Stimulated activated naive CD8-positive, alpha-beta T cell treated with anti-CD3 and anti-CD28 coated beads, Interleukin-15, Interleukin-2, amounts not matched to agents 100 U/mL and 50 U/mL, for 24 hours (primary cell): ENCODE data around the gene OVCA2.

Source experiments
- ATAC-seq: fragments of 150-1000 bp; cut with Tn5 transposase; one replicate; pipeline ENCODE4 v1.10.0; 2021
- DNase-seq: peaks from one replicate; pipeline ENCODE4 v3.0.0; 2021

Gene OVCA2

DNA sequence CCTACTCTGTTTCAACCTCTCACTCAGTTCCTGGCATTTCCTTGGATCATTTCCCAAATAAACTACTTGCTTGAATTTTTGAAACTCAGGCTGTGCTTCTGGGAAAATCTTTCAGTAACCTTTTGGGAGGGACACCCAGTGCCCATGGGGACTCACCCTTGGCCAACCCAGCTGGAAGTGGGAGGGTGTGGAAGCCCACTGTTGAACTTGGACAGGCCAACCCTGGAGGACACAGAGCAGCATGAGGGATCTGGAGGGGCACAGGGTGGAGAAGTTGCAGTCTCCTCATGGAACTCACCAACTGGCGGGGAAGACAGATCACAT, 27.9 kb upstream of the OVCA2 start:
- ATAC-seq = no peak
- DNase-seq = no peak

DNA sequence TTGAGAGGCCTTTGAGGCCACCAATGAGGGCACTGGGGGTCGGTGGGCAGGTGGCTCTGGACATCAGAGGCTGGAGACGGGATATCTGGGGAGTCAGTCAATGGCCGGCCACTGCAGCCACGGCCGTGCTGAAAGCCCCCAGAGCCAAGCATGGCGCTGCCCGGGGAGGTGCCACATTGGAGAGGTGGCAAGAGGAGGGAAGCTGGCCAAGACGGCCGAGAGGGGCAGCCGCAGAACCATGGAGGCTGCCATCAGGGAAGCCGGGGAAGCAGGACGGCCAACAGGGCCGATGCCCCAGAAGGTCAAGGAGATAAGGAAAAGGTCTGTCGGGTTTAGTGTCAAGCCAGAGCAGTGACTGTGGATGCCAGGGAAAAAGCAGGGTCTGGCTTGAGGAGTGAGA, 26.5 kb upstream of the OVCA2 start:
- no peak for ATAC-seq
- no peak for DNase-seq

DNA sequence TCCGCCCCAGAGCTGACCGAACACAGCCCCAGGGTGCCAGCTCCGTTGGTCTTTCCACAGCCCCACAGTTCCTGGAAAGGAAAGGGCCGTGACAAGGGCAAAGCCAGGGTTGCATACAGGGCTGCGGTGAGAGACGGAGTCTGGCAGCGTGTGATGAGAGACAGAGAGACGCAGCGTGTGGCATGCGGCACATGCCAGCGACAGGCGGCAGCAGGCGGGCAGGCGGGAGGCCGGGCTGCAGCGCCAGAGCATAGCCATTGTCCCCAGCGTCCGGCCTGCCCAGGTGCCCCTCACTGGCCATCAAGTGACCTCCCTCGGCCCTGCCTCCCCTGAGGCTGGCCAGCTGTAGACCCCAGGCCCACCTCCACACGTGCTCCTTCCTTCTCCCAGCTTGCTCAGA, 25.3 kb upstream of the OVCA2 start:
- DNase-seq (no peak), ATAC-seq (no peak)

DNA sequence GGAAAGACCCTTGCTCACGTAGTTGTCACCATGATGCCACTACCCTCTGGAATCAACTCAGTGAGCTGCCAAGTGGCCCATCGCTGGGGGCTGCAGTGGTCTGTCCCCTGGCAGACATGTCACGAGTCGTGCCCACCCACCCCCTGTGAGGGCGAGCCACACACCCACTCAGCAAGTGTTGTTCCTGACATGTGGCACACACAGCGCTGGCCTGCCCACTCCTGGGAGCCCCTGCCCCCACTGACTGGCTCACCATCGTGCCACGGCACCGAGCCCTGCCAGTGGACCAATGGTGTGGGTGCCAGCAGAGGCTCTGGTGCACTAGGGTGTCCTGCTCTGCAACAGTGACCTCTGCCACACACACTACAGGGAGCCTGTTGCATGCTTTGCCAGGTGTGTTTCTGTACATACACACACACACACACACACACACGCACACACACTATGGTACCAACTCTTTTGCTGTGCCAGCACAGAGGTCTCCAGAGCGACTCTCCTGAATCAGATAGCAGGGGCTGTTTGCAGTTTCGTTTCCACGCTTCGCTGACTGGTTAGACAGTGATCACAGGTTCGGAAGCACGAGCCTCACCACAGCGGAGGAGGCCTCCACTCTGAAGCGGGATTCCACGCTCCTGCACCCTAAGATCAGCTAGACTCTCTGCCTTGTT, 24.4 kb upstream of the OVCA2 start:
- ATAC-seq = no peak

DNA sequence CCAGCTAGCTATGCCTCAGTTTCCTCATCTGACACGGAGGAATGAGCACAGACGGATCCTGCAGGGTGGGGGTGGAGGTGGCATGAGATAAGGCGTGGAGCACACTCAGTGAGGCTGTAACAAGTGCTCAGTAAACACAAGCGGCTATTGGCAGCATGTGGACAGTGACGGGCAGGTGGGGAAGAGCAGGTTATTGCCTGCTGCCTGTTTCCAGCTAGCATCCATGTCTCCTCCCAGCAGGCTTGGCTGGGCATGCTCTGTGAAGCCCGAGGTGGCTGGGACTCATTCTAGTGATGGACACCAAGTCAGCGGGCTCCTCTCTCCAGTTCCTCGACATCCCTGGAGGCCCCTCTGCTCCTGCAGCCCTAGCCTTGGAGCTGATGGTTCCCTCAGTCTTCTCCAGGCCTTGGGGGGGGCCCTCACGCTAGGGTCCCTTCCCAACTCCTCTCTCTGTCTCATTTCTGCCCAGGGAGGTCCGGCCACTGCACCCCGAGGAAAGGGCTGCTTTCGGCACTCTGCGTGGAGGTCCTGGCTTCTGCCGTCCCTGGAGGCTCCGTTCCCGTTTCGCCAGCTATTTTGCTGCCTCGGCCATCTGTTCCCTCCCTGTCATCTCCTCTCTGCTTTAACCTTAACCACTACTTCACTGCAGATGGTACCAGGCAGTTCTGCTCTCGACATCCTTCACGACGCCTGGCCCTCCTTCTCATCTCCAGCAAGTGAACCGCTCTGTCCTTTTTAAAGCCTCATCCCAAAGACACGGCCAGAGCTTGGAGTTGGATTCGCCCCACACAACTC, 22.9 kb upstream of the OVCA2 start:
- ATAC-seq (no peak), DNase-seq (no peak)

More for the DNA sequence above, 24.4 kb upstream of the OVCA2 start:
- DNase-seq = no peak

DNA sequence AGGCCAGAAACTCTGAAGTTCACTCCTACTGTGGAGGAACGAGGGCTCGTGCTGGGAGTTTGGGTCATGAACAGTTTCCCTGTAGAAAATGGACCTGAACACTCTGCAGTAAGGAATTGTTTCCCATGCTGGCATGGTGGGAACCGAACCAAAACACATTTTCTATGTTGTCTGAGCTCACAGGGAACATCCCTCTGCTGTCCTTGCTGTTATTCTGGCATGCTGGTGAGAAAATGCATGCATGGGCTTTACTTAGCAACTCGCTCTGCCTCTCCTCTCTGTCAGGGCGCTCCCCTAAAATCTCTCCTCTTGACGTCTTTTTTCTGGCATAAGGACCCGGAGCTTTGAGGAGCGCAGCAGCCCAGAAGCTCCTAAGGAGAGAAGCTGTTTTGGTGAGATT, 22.1 kb upstream of the OVCA2 start:
- DNase-seq (no peak), ATAC-seq (no peak)

DNA sequence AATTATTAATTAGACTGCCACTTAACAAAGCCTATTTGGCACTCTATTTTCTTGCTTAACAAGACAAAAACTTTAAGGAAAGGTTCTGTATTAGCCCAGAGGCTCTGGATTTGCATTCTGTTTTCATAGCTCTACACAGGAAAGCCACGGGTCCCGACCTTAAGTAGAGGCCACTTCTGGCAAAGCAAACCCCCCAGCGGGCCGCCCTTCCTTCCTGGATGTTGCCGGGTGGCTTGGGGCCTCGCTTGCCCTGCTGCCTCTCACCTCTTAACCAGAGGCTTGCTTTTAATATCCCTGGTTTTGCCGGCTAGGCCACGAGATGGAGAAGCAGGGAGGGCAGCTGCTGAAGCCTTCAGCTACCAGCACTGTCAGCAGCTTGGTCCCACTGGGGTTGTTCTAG, 21.1 kb upstream of the OVCA2 start:
- no peak for ATAC-seq
- DNase-seq = no peak

DNA sequence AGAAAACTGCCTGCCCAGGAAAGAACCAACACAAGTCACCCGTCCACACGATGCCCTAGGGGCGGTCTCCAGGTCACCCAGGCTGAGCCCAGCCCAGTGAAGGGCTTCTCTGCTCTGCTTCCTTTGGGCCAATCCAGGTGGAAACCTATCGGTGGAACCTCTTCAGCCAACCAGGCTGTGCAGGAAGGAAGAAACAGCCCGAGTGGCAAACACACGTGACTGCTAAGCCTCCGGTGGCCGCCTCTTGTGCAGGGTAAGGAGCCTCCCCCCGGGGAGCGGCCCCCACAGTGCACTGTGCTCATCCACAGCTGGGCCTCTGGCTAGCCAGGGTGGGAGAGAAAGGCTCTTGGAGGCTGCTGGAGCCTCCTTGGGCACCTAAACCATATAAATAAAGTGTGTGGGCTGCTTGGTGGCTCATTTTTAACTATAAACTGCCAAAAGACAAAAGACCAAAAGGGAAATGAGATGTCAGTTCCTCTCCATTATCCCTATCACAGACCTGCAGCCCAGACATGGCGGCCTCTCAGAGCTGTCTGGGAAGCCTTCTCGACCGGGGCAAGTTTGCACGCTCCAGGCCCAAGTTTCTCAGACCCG, 19.1 kb upstream of the OVCA2 start:
- no peak for ATAC-seq

DNA sequence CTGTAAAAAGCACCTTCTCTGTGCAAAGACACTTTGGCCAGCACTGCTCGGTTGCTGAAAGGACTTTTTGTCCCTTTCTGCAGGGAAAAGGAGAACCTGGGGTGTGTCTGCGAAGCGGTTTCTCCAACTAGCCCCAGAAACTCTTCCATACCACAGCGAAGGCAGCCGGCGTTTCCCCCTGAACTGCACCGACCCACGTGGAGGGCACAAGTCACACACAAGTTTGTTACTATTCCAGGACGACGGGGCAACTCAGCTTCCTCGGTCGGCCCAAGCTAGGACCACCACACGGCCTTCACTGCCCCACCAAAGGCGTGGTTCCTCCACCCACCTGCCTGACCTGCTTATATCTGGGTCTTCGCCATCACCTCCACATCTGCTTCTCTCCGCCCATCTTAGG, 18.6 kb upstream of the OVCA2 start:
- ATAC-seq = no peak
- DNase-seq = no peak

More for the DNA sequence above, 19.1 kb upstream of the OVCA2 start:
- no peak for DNase-seq

DNA sequence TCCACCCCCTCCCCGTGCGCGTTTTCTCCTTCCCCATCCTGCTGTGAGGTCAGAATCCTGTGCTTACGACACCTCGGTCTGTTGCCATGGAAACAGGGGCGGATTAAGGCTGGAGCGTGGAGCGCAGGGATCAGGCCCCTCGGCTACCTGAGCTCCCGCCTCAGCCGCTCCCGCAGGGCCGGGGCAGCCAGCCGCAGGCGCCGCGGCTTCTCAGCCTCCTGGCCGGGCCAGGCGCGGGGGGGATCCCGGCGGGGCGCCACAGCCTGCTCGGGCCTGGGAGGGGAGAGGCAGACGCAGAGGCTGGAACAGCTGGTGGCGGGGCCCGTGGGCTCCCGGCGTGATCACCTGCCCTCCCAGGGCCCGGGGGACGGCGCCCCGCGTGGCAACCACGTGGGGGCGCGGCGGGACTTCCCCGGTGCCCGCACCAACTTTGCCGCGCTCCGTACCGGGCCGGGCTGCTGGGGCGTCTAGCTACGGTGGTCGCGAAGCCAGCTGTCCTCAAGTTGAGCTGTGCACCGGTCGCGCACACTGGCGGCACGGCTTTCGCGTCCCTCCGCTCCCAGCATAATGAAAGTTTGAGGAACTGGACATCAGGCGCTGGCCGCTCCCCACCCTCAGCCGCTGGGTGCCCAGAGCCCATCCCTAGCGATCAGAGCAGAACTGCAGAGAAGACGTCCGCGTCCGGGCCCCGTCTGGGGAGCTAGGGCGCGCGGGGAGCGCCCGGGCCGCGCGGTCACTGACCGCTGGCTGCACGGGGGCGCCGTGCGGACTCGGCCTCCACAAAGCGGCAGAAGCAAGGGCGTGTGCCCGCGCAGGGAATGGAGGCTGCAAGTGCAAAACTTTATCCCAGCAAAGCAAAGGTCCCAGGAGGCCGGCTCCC, 17.9 kb upstream of the OVCA2 start:
- no peak for ATAC-seq

DNA sequence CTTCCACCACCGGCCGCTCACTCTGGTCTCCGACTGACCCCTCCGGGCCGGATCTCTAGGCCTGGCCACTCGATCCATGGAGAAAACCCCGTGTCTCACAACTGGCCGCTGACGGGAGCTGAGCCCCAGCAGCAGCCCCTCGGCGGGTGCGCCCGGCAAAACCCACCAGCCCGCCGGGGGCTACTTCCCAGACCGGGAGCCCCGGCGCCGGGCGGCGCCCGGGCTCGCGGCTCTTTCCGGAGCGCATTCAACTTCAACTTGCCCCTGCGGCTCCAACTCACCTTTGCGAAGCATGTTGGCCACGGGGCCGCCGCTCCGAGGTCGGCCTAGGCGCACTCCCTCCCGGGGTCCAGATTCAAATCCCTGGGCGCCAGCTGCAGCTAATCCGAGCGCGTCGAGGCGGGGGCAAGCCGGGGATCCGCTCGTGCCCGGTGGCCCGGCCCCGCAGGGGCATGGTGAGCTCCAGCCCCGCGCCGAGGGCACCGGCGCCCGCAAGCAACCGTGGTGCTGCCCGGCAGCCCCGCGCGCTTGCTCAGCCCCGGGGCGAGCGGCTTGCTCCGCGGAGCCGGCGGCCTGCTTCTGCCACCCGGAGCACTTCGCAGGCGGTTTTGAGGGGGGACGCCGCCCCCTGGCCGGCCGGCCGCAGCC, 17.1 kb upstream of the OVCA2 start:
- DNase-seq (no peak), ATAC-seq (no peak)

More for the DNA sequence above, 17.9 kb upstream of the OVCA2 start:
- DNase-seq = no peak

DNA sequence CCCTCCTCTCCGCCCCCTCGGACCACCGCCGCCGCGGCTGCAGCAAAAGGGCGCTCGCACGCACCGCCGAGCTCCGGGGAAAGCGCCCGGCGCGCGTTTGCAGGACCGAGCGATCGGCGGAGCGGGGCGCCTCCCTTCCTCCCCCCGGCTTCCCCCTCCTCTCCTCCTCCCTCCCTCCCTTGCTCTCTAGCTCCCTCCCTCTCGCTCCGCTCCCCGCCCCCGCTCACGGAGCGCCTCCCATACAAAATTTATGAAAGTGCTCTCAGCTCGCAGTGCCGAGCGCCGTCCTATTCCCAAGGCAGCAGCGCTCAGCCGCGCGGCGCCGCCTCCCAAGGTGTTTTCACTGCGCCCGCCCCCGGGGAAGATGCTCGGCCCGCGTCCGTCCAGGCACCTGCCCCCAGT, 16.6 kb upstream of the OVCA2 start, which contains the start of gene RTN4RL1:
Gene RTN4RL1, minus strand, starts transcription at position 115 of the 402 bp plus-strand sequence. CDS start 469 bp downstream, outside the sequence.
- peak; percentile 59 for DNase-seq
- ATAC-seq = peak; percentile 2

DNA sequence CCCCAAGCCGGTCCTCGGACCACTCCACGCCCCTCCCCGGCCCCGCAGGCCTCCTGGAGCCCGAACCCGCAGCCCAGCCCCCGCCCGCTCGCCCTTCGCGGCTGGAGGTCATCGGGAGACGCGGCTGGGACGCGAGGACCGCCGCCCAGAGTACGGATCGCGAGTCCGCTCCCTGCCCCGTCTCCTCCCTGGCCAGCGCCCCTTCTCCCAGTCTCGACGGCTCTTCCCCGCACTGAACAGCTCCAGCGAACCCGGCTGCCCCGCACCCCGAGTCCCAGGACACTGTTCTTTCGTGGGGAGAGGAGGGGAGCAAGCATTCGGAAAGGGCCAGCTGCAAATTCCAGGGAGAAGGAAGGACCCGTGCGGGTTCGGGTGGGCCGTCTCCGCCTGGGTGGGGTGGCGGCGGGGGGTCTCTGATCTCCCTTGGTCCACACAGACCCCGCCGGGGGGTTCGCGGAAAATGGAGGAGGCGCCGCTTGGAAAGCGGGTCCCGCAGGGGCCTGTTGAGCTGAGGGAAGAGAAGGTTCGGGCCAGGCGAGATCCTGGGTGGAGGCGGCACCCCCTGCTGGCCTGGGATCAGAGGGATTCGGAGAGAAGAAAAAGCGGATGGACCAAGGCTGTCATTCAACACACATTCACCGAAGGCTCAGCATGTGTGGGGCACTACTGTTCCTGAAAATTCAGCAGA, 16.1 kb upstream of the OVCA2 start:
- ATAC-seq (no peak), DNase-seq (peak; percentile 51)

DNA sequence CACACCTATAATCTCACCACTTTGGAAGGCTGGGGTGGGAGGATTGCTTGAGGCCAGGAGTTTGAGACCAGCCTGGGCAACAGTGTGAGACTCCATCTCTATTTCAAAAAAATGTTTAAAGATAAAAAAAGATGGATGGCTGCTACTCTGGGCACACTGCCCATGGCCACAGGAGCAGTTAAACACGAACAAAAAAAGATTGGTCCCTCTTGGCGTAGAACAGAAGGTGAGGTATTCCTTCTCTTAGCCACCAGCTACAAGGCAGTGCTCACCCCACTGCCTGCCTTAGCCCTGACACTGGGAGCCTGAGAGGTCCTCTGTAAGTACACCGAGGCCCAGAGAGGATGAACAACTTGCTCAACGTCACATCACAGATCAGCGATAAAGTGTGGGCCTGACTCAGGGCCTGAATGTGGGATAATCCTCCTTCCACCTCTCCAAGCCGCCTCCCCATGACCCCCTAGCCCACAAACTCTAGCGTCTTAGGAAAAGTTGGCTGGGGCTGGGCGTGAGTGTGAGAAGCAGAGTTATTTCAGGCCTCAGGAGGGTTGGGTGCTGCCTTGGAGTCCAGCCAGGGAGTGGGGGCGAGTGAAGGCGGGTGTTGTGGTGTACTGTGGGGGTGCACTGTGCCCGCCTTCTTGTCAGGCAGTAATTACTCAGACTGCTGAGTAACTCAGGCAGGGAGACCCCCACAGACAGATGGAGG, 14.1 kb upstream of the OVCA2 start:
- DNase-seq (no peak), ATAC-seq (no peak)

DNA sequence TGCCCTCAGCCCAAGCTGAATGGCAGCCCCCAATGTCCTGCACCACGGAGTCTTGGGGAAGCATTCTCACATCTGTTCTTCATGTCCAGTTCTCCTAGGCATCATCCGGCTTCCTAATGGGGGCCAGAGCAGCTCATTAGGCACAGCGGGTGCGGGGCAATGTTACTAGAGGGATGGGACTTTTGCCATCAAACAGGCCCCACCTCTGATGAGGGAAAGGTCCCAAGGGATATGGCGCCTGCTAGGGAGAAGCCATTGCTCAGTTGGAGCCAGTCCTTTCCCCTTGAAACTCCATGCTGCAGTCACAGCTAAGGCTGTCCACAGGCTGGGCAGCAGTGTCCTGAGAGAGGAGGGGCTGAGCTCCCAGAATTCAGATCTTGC, 13.6 kb upstream of the OVCA2 start:
- ATAC-seq (no peak), DNase-seq (no peak)

DNA sequence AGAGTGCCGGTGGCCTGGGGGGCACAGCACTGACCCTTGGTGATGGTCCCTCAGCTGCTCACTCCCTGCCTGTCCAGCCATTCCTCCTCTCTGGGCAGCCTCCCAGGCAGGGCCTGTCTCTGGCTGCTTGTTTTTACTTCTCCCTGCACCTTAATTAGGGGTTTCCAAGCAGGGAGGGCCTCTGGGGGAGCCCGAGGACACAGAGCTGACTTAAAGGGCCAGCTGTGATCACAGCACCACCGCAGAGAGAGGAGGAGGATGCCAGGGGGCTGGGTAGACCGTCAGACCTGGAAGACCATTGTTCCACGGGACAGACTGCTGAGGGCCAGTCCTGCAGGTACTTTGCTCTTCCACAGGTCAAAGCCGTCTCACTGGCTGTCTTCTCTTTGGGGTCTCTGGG, 13.1 kb upstream of the OVCA2 start:
- ATAC-seq = no peak

DNA sequence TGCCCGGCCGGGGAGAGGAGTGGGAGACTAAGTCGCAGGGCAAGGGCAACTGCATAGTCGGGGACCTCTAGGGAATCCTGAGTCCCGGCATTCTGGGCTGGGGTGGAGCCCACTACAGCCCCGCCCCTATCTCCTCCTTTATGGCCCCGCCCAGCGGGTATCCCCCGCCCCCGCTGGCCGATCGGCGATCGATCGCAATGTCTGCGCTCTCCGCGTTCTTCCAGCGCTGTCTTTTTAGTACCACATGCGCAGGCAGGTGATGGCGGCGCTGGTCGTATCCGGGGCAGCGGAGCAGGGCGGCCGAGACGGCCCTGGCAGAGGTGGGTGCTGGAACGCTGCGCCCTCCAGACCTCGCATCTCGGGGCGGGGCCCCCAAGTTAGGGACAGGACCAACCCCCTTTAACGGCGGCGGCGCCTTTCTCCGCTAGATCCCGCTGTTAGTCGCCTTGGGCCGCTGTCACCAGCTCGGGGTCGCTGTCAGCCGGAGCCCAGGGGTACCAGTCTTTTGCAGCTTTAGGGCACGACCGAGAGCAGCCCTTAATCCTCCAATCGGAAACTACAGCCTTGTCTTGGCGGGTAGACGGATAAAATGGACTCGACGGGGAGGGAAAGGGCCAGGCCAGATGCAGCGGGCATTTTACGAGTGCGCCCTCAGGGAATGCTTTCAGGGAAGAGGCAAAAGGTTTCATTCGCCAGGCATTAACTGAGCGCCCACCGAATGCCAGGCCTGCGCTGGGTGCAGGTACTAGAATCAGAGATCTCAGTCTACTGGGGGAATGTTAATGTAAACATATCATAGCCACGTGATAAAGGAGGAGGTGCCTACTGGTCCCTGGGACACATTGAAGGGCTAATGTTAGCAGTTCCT, 11.7 kb upstream of the OVCA2 start, which contains the start of gene DPH1:
Gene DPH1, plus strand, starts transcription at position 243 of the 868 bp plus-strand sequence. Its CDS starts 17 bp downstream, at position 260.
- ATAC-seq (peak; percentile 91), DNase-seq (peak; percentile 90)

More for the DNA sequence above, 13.1 kb upstream of the OVCA2 start:
- no peak for DNase-seq

DNA sequence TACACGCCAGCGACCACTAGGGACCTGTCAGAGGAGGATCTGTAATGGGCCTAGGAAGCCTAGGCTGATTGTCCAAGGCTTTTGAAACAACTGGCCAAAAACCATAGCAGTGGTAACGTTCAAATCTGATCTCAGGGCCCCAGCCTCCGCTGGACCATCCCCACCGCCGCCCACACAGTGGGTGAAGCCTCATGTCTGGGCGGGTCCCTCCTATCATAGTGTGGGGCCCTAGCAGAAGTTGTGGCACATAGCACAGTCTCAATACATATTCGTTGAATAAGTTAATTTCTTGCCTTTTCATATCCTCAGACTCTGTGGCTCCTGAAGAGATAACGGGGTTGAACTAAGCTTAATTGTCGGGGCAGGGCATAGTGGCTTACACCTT, 11.1 kb upstream of the OVCA2 start:
- DNase-seq = peak; percentile 58

DNA sequence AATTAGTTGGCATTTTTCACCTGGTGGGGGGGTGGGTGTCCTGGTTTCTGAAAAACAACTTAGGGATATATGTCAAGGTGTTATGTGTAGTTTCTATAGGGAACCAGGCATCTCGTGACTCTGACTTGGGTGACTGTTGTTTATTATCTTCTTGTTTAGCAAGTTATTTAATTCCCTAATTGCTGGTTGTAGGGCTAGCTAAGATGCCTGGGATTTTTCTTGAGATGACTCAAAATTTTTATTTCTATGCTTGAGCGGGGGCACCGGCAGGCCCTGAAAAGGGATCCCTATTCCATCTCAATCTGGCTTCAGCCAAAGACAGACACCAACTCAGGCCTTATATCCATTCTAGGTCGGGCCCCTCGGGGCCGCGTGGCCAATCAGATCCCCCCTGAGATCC, 8.7 kb upstream of the OVCA2 start:
- no peak for DNase-seq
- ATAC-seq = no peak

More for the DNA sequence above, 11.1 kb upstream of the OVCA2 start:
- no peak for ATAC-seq
